GM23338 (cell line): Measurements from ENCODE around the gene SPI1. TPM values are rescaled to one million over a fixed set of nuclear protein-coding genes. Genes with fewer than 3 reads are reported as not detected.

Experiments
- ATAC-seq: fragments of 200-7000 bp; cut with Tn5 transposase; 3 replicates; pipeline ENCODE4 v1.9.1; 2020
- DNase-seq: peaks from one replicate; pipeline ENCODE4 v3.0.0-alpha.2; 2015; ENCODE audit warnings: low spot score
- H2AFZ ChIP-seq: fragments of 200-600 bp; sonication (generic); 2 replicates; pipeline ENCODE4 v1.8.0; 2016; ENCODE audit warnings: antibody characterized with exemption, mild to moderate bottlenecking, moderate library complexity
- H3F3A ChIP-seq: fragments of 200-600 bp; sonication (generic); replicated peaks from 2 replicates; pipeline ENCODE4 v1.8.0; 2017; ENCODE audit warnings: antibody characterized with exemption, mixed run types, low read depth
- H3K27ac ChIP-seq: fragments of 200-600 bp; sonication (generic); 2 replicates; pipeline ENCODE4 v1.6.1; 2016; ENCODE audit warnings: low read depth
- H3K27me3 ChIP-seq: fragments of 200-600 bp; sonication (generic); 2 replicates; pipeline ENCODE4 v1.8.0; 2016; ENCODE audit warnings: mild to moderate bottlenecking, mixed run types, moderate library complexity; ENCODE audit not compliant: insufficient read depth
- H3K36me3 ChIP-seq: fragments of 200-600 bp; sonication (generic); 2 replicates; pipeline ENCODE4 v1.8.0; 2016; ENCODE audit warnings: mild to moderate bottlenecking; ENCODE audit not compliant: insufficient read depth
- H3K4me1 ChIP-seq: fragments of 200-600 bp; sonication (generic); 2 replicates; pipeline ENCODE4 v1.8.0; 2016; ENCODE audit warnings: mild to moderate bottlenecking, moderate library complexity; ENCODE audit not compliant: insufficient read depth
- H3K4me2 ChIP-seq: fragments of 200-600 bp; sonication (generic); 2 replicates; pipeline ENCODE4 v1.7.1; 2017; ENCODE audit warnings: mixed run types
- H3K4me3 ChIP-seq: fragments of 200-600 bp; sonication (generic); 2 replicates; pipeline ENCODE4 v1.6.1; 2016; ENCODE audit warnings: mixed run types
- H3K79me2 ChIP-seq: fragments of 200-600 bp; sonication (generic); replicated peaks from 2 replicates; pipeline ENCODE4 v1.8.0; 2017; ENCODE audit warnings: mild to moderate bottlenecking; ENCODE audit not compliant: insufficient read depth
- H3K9me2 ChIP-seq: fragments of 200-600 bp; sonication (generic); 2 replicates; pipeline ENCODE4 v1.8.0; 2017; ENCODE audit not compliant: insufficient read depth
- H4K20me1 ChIP-seq: fragments of 200-600 bp; sonication (generic); replicated peaks from 2 replicates; pipeline ENCODE4 v1.8.0; 2017; ENCODE audit warnings: mild to moderate bottlenecking; ENCODE audit not compliant: insufficient read depth
- H3K27ac Mint-ChIP-seq: 2 replicates; pipeline ENCODE4 v1.8.0; 2020; ENCODE audit warnings: inconsistent platforms, mild to moderate bottlenecking, moderate library complexity, mixed read lengths
- H3K27me3 Mint-ChIP-seq: 3 replicates; pipeline ENCODE4 v1.8.0; 2022; ENCODE audit warnings: low read depth, mild to moderate bottlenecking, moderate library complexity, mixed read lengths, inconsistent platforms; ENCODE audit not compliant: insufficient read depth, poor library complexity
- H3K36me3 Mint-ChIP-seq: 3 replicates; pipeline ENCODE4 v1.8.0; 2021; ENCODE audit warnings: low read depth, mild to moderate bottlenecking, inconsistent platforms, moderate library complexity, mixed read lengths
- H3K4me1 Mint-ChIP-seq: 3 replicates; pipeline ENCODE4 v1.8.0; 2020; ENCODE audit warnings: mild to moderate bottlenecking, inconsistent platforms, mixed read lengths
- H3K4me3 Mint-ChIP-seq: 3 replicates; pipeline ENCODE4 v1.8.0; 2021; ENCODE audit warnings: moderate library complexity, mild to moderate bottlenecking, inconsistent platforms, mixed read lengths
- H3K9me3 Mint-ChIP-seq: 3 replicates; pipeline ENCODE4 v1.8.0; 2020; ENCODE audit warnings: moderate library complexity, mild to moderate bottlenecking, inconsistent platforms, mixed read lengths
- ETS1 ChIP-seq: IDR thresholded peaks from 2 replicates; pipeline ENCODE4 v1.6.1; 2016; ENCODE audit warnings: antibody characterized with exemption
- EZH2 ChIP-seq: fragments of 200-600 bp; sonication (generic); IDR thresholded peaks from one replicate; pipeline ENCODE4 v1.8.0; 2017; ENCODE audit warnings: antibody characterized with exemption, mild to moderate bottlenecking, low read depth; ENCODE audit not compliant: unreplicated experiment
- EZH2phosphoT487 ChIP-seq: fragments of 200-600 bp; sonication (generic); IDR thresholded peaks from one replicate; pipeline ENCODE4 v1.8.1; 2018; ENCODE audit warnings: antibody characterized with exemption; ENCODE audit not compliant: unreplicated experiment
- JUNB ChIP-seq: IDR thresholded peaks from one replicate; pipeline ENCODE4 v1.6.1; 2016; ENCODE audit warnings: antibody characterized with exemption; ENCODE audit not compliant: unreplicated experiment
- NANOG ChIP-seq: IDR thresholded peaks from 2 replicates; pipeline ENCODE4 v1.6.1; 2016; ENCODE audit warnings: antibody characterized with exemption, borderline replicate concordance
- POLR2AphosphoS5 ChIP-seq: IDR thresholded peaks from 2 replicates; pipeline ENCODE4 v1.6.1; 2016; ENCODE audit warnings: antibody characterized with exemption, low read depth
- REST ChIP-seq: IDR thresholded peaks from one replicate; pipeline ENCODE4 v1.6.1; 2018; ENCODE audit warnings: antibody characterized with exemption; ENCODE audit not compliant: unreplicated experiment
- polyA plus RNA-seq: library from polyadenylated mRNA; unstranded; fragments of >200 nt; fragmentation: Nextera tagmentation; extraction: Ambion mirVana; gene quantifications from 2 replicates; pipeline ENCODE4 v1.2.1, GENCODE V29; 2016
- total RNA-seq: library from RNA; depleted of rRNA; stranded (reverse); fragments of >200 nt; shearing (Covaris generic); gene quantifications from 2 replicates; pipeline ENCODE4 v1.2.3, GENCODE V29; 2014
- TF ChIP-seq, protein P1 (sequence below), 2 experiments: fragments of 200-600 bp in 1 of 2; sonication (generic) in 1 of 2; conservative IDR thresholded peaks; 2 replicates each; pipeline versions ENCODE4 v1.5.1 to v1.6.1; 2016 to 2017; ENCODE audit warnings: antibody characterized with exemption in 2 of 2, low read depth in 2 of 2, mild to moderate bottlenecking in 2 of 2, moderate library complexity in 1 of 2

The SPI1 gene
- total and polyA plus RNA-seq, 2 experiments from 2014 or later: 0.23 TPM; not detected in 1

- H3K9me3 Mint-ChIP-seq: peaks cover 10% of the 10 kb centered on the region; the same call in 2 of the 3 replicates
- H3K27ac Mint-ChIP-seq: no peak overlapping the region
- H3K36me3 Mint-ChIP-seq: peaks cover 57% of the 10 kb centered on the region
- no peak for ATAC-seq
- no peak overlapping the region for H3K4me3 Mint-ChIP-seq
- H3K4me1 ChIP-seq: no peaks in the 10 kb centered on the region
- no peak overlapping the region for H2AFZ ChIP-seq
- H3K4me3 ChIP-seq: no peak overlapping the region
- H3K27ac ChIP-seq: no peak overlapping the region
- no peak for TF ChIP-seq ETS1
- no peak for TF ChIP-seq JUNB
- TF ChIP-seq EZH2phosphoT487: no peak
- no peaks in the 10 kb centered on the region for H3F3A ChIP-seq
- no peaks in the 10 kb centered on the region; the same call in none of the 2 replicates for H3K79me2 ChIP-seq
- no peaks in the 10 kb centered on the region for H3K9me2 ChIP-seq
- H4K20me1 ChIP-seq: no peaks in the 10 kb centered on the region; the same call in none of the 2 replicates
- H3K4me2 ChIP-seq: no peak overlapping the region
- no peaks in the 10 kb centered on the region for H3K4me1 Mint-ChIP-seq
- peaks cover 31% of the 10 kb centered on the region; the same call in 1 of the 2 replicates for H3K36me3 ChIP-seq
- no peaks in the 10 kb centered on the region for H3K27me3 ChIP-seq
- peaks cover 3% of the 10 kb centered on the region for H3K27me3 Mint-ChIP-seq
- DNase-seq: no peak
These were observed 71.9 kb downstream of the SPI1 start for GRCh38 chr11:47306484-47306844.

GRCh38 chr11:47305734-47306483, 72.4 kb downstream of the SPI1 start:
- Histone ChIP-seq H3K36me3 (peaks cover 26% of the 10 kb centered on the region; the same call in 1 of the 2 replicates), H3F3A (no peaks in the 10 kb centered on the region), H2AFZ (no peak overlapping the region), H3K9me2 (no peaks in the 10 kb centered on the region), H3K79me2 (no peaks in the 10 kb centered on the region; the same call in none of the 2 replicates), H3K27ac (no peak overlapping the region), H3K27me3 (no peaks in the 10 kb centered on the region), H3K4me1 (no peaks in the 10 kb centered on the region), H4K20me1 (no peaks in the 10 kb centered on the region; the same call in none of the 2 replicates), H3K4me2 (no peak overlapping the region), H3K4me3 (no peak overlapping the region)
- Mint-ChIP-seq H3K27me3 (peaks cover 2% of the 10 kb centered on the region), H3K4me3 (no peak overlapping the region), H3K9me3 (peaks cover 10% of the 10 kb centered on the region; the same call in 2 of the 3 replicates), H3K4me1 (no peaks in the 10 kb centered on the region), H3K27ac (no peak overlapping the region), H3K36me3 (peaks cover 56% of the 10 kb centered on the region)
- no peak for DNase-seq
- ATAC-seq: no peak; the same call in 2 of the 3 replicates
- no peak for TF ChIP-seq EZH2
- TF ChIP-seq, protein P1, sequence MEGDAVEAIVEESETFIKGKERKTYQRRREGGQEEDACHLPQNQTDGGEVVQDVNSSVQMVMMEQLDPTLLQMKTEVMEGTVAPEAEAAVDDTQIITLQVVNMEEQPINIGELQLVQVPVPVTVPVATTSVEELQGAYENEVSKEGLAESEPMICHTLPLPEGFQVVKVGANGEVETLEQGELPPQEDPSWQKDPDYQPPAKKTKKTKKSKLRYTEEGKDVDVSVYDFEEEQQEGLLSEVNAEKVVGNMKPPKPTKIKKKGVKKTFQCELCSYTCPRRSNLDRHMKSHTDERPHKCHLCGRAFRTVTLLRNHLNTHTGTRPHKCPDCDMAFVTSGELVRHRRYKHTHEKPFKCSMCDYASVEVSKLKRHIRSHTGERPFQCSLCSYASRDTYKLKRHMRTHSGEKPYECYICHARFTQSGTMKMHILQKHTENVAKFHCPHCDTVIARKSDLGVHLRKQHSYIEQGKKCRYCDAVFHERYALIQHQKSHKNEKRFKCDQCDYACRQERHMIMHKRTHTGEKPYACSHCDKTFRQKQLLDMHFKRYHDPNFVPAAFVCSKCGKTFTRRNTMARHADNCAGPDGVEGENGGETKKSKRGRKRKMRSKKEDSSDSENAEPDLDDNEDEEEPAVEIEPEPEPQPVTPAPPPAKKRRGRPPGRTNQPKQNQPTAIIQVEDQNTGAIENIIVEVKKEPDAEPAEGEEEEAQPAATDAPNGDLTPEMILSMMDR (conservative IDR thresholded peaks at IDR 0.05; ENCODE audit: low read depth in 2 of 2): no peak
- TF ChIP-seq POLR2AphosphoS5: no peak
- TF ChIP-seq NANOG: no peak
- TF ChIP-seq REST: no peak
- no peak for TF ChIP-seq EZH2phosphoT487
- no peak for TF ChIP-seq ETS1
